ENCODE data around the gene ELOVL5. TPM values are rescaled to one million over a fixed set of nuclear protein-coding genes. Genes with fewer than 3 reads are reported as not detected.
"Not testable (repeated sequence)": the region's sequence is repeated elsewhere in the genome, so short reads cannot be mapped to it uniquely, and the experiment has no call there.

The ELOVL5 gene
- total RNA-seq, 1 donor from 2014 or later, result 64.5 TPM

GRCh38 chr6:53359095-53359842, 10.5 kb upstream of the ELOVL5 start:
- peak; percentile 96 for DNase-seq (ENCODE audit: low spot score)

- DNase-seq (ENCODE audit: low spot score), result no peak
These were observed 9.8 kb upstream of the ELOVL5 start for GRCh38 chr6:53358440-53359094.

GRCh38 chr6:53357576-53358360, 9.0 kb upstream of the ELOVL5 start:
- no peak for DNase-seq (ENCODE audit: low spot score)

- no peak for DNase-seq (ENCODE audit: low spot score)
These were observed 4.9 kb upstream of the ELOVL5 start for GRCh38 chr6:53353624-53354023.

GRCh38 chr6:53352360-53352759, 3.6 kb upstream of the ELOVL5 start:
- DNase-seq (ENCODE audit: low spot score), result no peak

GRCh38 chr6:53349209-53349693, 501 bp upstream of the ELOVL5 start:
- no peak for DNase-seq (ENCODE audit: low spot score)

- DNase-seq (ENCODE audit: low spot score), result peak; percentile 66
These were observed 804 bp downstream of the ELOVL5 start for GRCh38 chr6:53347921-53348370.

GRCh38 chr6:53347250-53347920, 1.4 kb downstream of the ELOVL5 start:
- DNase-seq (ENCODE audit: low spot score), result no peak

GRCh38 chr6:53346049-53346448, 2.7 kb downstream of the ELOVL5 start:
- DNase-seq (ENCODE audit: low spot score), result not testable (repeated sequence)

- DNase-seq (ENCODE audit: low spot score), result no peak
These were observed 3.8 kb downstream of the ELOVL5 start for GRCh38 chr6:53344969-53345368.

- DNase-seq (ENCODE audit: low spot score), result no peak
These were observed 5.7 kb downstream of the ELOVL5 start for GRCh38 chr6:53343092-53343491.

- no peak for DNase-seq (ENCODE audit: low spot score)
These were observed 6.5 kb downstream of the ELOVL5 start for GRCh38 chr6:53342217-53342616.

- no peak for DNase-seq (ENCODE audit: low spot score)
These were observed 8.2 kb downstream of the ELOVL5 start for GRCh38 chr6:53340536-53340935.

GRCh38 chr6:53339424-53339823, 9.3 kb downstream of the ELOVL5 start:
- DNase-seq (ENCODE audit: low spot score), result no peak

- no peak for DNase-seq (ENCODE audit: low spot score)
These were observed 10.4 kb downstream of the ELOVL5 start for GRCh38 chr6:53338304-53338703.

GRCh38 chr6:53336070-53336469, 12.7 kb downstream of the ELOVL5 start:
- DNase-seq (ENCODE audit: low spot score), result no peak

GRCh38 chr6:53335224-53335994, 13.3 kb downstream of the ELOVL5 start:
- peak; percentile 52 for DNase-seq (ENCODE audit: low spot score)

- no peak for DNase-seq (ENCODE audit: low spot score)
These were observed 15.0 kb downstream of the ELOVL5 start for GRCh38 chr6:53333439-53334408.

GRCh38 chr6:53331678-53332077, 17.1 kb downstream of the ELOVL5 start:
- DNase-seq (ENCODE audit: low spot score), result no peak

GRCh38 chr6:53330137-53330536, 18.6 kb downstream of the ELOVL5 start:
- DNase-seq (ENCODE audit: low spot score), result no peak
